G401 (cell line): ENCODE results near the gene LGR4. TPM values are rescaled to one million over a fixed set of nuclear protein-coding genes. Genes with fewer than 3 reads are reported as not detected.
A peak's percentile ranks its signal among the peaks of the same experiment; 100 is the strongest.

Experiments used
- DNase-seq: peaks from one replicate; pipeline ENCODE4 v3.0.0-alpha.2; 2015; ENCODE audit warnings: low spot score
- in situ Hi-C: cut with HindIII; loops from 2 replicates; pipeline ENCODE4 v1.10.0; 2016; ENCODE audit warnings: low sequenced_read_pairs, mixed read lengths
- total RNA-seq: library from RNA; depleted of rRNA; stranded (reverse); fragments of >200 nt; shearing (Covaris generic); gene quantifications from 2 replicates; pipeline ENCODE4 v1.2.3, GENCODE V29; 2014

Gene LGR4
- total RNA-seq, 1 experiment from 2014 or later, result 9.7 TPM

- no peak for DNase-seq
- in situ Hi-C loops, result no loop called here
Observed at GRCh38 chr11:27370374-27370773, 102.2 kb downstream of the LGR4 start.

- no peak for DNase-seq
- in situ Hi-C loops, result no loop called here
Observed at GRCh38 chr11:27367881-27368280, 104.7 kb downstream of the LGR4 start.

- no peak for DNase-seq
- in situ Hi-C loops, result no loop called here
Observed at GRCh38 chr11:27363576-27364117, 108.9 kb downstream of the LGR4 start.

DNA sequence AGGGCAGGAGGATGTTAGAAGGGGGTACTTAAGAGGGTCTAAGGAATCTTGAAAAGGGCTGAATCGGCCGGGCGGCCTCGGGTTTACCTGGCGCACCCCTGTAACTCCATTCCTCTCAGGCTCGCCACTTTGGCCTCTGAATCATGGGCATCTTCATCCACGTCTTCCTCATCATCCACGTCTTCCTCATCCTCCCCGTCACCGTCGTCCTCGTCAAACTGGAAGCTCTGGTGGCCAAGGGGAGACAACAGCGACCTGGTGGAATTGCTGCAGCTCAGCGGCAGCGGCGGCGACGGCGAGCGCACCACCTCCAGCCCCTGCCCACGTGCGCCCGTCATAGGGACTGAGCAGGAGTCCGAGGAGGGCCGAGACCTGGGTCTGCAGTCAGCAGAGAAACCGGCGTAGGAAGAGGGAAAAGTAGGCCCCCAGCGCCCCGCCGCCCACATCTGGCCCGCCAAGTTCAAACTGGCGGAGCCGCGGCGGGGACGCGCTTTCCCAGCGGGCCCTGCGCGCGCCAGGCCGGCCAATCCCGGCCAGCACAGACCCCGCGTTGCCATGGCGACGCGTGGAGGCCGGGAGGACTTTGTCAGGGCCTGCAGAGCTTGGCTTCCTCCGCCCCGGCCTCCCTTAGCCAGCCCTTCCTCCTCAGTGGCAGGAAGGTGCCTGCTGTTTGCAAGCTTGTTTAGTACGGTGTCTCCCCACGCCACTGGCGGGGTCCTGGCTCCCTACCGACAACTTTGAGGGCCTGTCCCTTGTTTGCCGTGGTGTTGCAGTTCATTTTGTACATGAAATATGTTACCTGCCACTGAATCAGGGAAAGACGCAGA lies 109.6 kb downstream of the LGR4 start, which contains the start of gene CCDC34:
CCDC34 (minus strand) TSS at position 467 of the 827 bp plus-strand sequence; CDS start at position 446, 21 bp downstream.
- in situ Hi-C loops, result no loop called here

DNA sequence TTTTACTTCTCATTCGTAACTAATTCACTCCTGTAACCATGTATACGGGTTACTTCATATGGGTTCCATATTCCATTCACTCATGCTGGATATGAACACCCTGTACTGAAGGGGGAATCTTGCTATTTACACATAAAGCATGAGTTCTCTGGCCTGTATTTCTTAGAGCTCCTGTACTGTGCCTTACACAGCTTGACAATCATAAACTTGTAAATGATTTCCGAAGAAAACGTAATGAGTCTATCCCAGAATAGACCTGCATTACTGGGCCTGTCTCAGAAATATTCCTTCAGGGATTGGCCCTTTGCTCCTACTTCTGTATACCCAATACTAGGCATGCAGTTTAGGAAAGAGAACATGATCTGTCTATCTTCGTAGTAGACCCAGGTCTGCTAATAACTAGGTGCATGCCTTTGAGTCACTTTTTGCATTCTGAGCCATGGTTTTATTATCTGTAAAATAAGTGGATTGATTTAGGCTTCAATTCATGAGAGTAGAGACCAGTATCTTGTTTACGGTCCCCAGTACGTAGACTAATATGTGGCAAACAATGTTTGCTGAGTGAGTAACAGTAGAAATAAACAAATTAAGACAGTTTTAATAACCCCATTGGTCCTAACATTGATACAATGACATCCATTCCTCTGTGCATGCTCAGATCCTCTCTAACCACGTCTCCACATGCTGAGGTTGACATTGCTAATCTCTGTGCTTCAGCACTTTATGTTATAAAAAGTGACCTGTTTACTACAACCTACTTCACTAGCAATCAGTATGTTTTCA lies 110.8 kb downstream of the LGR4 start:
- DNase-seq, result no peak
- in situ Hi-C loops, result no loop called here

More for the DNA sequence above, 109.6 kb downstream of the LGR4 start, which contains the start of gene CCDC34:
- DNase-seq, result peak; percentile 88

- no peak for DNase-seq
- in situ Hi-C loops, result no loop called here
Observed at GRCh38 chr11:27358296-27358695, 114.3 kb downstream of the LGR4 start.

- in situ Hi-C loops, result no loop called here
- DNase-seq, result peak; percentile 53
Observed at GRCh38 chr11:27357250-27357649, 115.3 kb downstream of the LGR4 start.

GRCh38 chr11:27356624-27357222 lies 115.9 kb downstream of the LGR4 start:
- in situ Hi-C loops, result no loop called here
- no peak for DNase-seq

GRCh38 chr11:27355575-27356104 lies 117.0 kb downstream of the LGR4 start:
- no peak for DNase-seq
- in situ Hi-C loops, result no loop called here

- in situ Hi-C loops, result no loop called here
- no peak for DNase-seq
Observed at GRCh38 chr11:27354359-27354965, 118.1 kb downstream of the LGR4 start.

GRCh38 chr11:27353593-27354358 lies 118.8 kb downstream of the LGR4 start:
- DNase-seq, result no peak
- in situ Hi-C loops, result no loop called here

GRCh38 chr11:27352781-27353180 lies 119.8 kb downstream of the LGR4 start:
- in situ Hi-C loops, result no loop called here

GRCh38 chr11:27350511-27350910 lies 122.1 kb downstream of the LGR4 start:
- no peak for DNase-seq
- in situ Hi-C loops, result no loop called here

More at GRCh38 chr11:27352781-27353180, 119.8 kb downstream of the LGR4 start:
- no peak for DNase-seq

- in situ Hi-C loops, result no loop called here
Observed at GRCh38 chr11:27349919-27350318, 122.7 kb downstream of the LGR4 start.

GRCh38 chr11:27348340-27348873 lies 124.2 kb downstream of the LGR4 start:
- DNase-seq, result no peak
- in situ Hi-C loops, result no loop called here

More at GRCh38 chr11:27349919-27350318, 122.7 kb downstream of the LGR4 start:
- no peak for DNase-seq

- in situ Hi-C loops, result no loop called here
- DNase-seq, result no peak
Observed at GRCh38 chr11:27347359-27348339, 124.9 kb downstream of the LGR4 start.

DNA sequence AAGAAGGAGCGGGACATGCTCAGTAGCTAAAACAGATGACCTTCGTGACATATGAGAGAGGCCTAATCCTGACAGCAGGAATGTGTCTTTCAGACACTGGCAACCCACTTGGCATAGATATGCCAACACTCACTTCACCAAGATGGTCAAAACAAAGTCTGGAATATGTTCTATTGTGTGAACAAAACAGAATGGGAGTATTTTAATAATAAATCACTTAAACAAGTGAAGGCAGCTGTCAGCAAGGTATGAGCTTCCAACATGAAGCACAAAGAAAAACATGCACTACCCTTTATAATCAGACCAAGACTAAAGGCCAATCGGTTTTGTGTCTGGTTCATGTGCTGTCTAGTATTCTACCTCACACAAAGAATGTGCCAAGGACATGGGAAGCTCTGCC lies 132.6 kb downstream of the LGR4 start:
- no peak for DNase-seq

More for the DNA sequence above, 132.6 kb downstream of the LGR4 start:
- in situ Hi-C loops, result no loop called here
